CD4-positive, alpha-beta T cell treated with Interleukin-4 for 4 hours (primary cell): ENCODE results near the gene GPR152.

Experiments used
- DNase-seq: peaks from one replicate; pipeline ENCODE4 v3.0.0-alpha.2; 2020

The GPR152 gene

GRCh38 chr11:67452141-67452952 is at the start of gene GPR152:
Gene GPR152, minus strand, starts transcription at chr11:67452729. Its CDS starts 5 bp downstream, at chr11:67452724.
- DNase-seq: no peak

GRCh38 chr11:67501854-67502253 is 49.3 kb upstream of the GPR152 start:
- no peak for DNase-seq

GRCh38 chr11:67500831-67501715 is 48.5 kb upstream of the GPR152 start:
- no peak for DNase-seq

- DNase-seq: no peak
Measured at GRCh38 chr11:67500484-67500821, 47.9 kb upstream of the GPR152 start.

- DNase-seq: no peak
Measured at GRCh38 chr11:67499808-67500483, 47.4 kb upstream of the GPR152 start.

GRCh38 chr11:67498544-67498972 is 46.0 kb upstream of the GPR152 start:
- DNase-seq: no peak

DNA sequence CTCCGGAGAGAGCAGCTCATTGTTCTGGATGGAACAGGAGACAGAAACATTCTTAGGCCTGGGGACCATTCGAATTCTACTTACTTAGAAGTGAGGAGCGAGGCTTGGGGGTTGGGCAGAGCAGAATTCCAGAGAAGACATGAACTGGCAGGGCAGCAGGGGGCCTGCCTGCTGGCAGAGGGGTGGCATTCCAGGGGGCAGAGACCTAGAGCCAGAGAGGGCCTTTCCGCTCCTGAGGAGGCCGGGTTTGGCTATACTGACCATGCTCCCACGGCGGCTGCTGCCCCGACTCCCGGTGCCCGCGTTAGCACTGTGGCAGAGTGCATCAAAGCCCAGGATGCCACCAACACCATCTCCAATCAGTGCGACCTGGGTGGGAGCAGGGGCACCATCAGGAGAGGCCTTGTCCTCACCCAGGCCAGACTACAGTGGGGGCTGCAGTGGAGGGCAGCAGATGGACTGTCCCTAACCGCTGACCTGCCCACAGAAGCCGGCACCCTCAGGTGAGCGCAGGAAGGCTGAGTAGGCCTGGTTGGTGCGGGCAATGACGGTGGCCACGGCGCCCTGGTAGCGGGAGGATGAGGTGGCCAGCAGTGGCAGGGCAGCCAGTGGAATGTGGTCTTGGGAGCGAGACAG is 45.2 kb upstream of the GPR152 start:
- no peak for DNase-seq

- no peak for DNase-seq
Measured at GRCh38 chr11:67496113-67496512, 43.6 kb upstream of the GPR152 start.

GRCh38 chr11:67495234-67496005 is 42.9 kb upstream of the GPR152 start:
- no peak for DNase-seq

DNA sequence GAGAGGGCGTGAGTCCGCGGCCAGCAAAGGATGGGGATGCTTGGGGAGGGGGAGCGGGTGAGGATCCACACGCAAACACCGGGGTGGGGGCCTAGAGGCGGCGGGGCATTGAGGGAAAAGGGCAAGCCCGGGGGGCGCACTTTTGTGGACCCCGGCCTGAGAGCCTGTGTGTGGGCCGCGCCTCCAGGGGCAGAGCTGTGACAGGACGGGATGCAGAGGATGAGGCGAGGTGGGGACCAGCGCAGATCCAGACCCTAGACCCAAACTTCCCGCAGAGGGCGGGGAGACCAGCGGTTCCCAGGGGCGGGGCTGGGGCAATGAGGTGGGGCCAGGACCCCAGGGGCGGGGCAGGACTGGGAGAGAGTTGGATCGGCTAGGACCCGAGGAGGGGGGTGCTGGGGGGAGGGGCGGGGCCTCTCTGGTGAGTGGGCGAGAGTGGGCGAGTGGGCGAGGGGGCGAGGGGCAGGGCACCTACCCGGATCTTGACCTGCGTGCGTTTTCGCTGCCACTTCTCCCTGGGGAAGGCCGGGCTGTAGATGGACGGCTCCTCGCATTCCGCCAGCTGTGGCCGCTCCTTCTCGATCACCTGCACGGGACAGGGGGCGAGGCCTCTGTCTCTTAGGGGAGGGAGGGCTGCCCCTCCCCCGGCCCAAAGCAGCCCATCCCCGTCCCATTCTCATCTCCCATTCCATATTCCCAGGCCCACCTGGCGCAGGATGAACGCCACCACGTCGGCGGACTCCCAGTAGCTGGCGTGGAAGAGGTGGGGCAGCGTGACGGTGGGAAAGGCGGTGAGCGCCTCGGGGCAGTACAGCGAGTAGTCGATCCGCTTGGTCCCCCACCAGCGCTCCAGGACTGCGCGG is 42.1 kb upstream of the GPR152 start:
- no peak for DNase-seq

DNA sequence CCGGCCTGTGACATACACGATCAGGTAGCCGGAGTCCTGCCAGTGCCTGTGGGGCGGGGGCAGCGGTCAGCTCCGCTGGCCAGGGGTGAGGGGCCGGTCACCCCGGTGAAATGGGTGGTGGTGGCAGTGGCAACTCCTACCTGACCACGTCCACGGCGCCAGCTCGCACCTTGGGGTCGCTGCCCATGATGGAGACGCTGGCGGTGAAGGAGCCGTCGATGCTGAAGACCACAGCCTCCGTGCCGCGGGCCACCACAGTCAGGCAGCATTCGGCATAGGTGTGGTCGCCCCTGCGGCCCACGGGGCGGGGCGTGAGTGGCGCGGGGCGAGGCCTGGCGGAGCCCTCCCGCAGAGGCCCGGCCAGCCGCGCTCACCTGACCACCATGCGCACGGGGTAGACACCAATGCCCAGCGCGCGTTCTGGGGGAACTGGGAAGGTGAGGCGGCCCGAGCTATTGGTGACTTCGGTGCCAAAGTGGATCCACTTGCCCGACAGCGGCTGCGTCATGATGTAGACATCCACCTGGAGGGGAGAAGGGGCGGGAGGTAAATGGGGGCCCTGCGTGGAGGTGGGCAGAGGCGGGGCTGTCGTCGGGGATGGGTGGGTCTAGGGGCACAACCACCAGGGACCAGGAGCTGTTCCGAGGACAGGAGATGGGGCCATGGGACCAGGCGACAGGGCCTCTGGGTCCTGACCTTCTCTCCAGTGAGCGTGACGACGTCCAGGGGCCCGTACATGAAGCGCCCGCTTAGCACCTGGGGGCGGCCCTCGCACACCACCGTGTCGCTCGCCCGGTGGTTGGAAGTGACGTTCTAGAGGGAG is 41.2 kb upstream of the GPR152 start:
- no peak for DNase-seq

- DNase-seq: no peak
Measured at GRCh38 chr11:67492801-67493547, 40.4 kb upstream of the GPR152 start.

DNA sequence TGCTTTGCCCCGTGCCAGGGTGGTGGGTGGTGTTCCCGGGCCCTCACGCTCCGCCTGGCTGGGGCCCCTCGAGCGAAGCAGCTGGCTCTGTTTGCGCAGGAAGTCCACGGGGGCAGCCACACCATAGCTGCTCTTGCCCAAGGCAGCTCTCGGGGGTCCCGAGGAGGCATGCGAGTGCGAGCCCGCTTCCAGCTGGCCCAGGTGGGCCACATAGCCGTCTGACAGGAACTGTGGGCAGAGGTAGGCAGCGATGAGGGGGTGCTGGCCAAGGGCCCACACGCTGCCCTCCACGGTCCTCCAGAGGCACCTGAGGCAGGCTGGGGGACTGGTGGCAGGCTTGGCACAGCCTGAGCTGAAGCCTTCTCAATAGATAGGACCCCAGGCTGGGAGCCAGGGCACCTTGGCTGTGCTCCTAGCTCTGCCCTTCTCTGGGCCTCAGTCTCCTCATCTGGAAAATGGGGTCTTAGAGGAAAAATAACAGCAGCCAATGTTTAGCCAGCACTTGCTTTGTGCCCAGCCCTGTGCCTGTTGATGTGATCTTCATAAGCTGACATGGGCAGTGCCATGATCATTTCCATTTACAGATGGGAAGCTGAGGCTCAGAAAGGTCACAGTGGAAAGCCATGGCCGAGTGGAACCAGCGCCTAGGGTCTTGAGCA is 39.7 kb upstream of the GPR152 start:
- no peak for DNase-seq

GRCh38 chr11:67491276-67492068 is 38.9 kb upstream of the GPR152 start:
- DNase-seq: no peak

DNA sequence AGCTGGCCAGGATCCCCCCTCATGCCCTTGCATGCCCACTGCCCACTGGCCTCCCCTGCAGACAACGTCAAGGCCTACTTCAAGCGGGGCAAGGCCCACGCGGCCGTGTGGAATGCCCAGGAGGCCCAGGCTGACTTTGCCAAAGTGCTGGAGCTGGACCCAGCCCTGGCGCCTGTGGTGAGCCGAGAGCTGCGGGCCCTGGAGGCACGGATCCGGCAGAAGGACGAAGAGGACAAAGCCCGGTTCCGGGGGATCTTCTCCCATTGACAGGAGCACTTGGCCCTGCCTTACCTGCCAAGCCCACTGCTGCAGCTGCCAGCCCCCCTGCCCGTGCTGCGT is 38.2 kb upstream of the GPR152 start:
- DNase-seq: no peak

DNA sequence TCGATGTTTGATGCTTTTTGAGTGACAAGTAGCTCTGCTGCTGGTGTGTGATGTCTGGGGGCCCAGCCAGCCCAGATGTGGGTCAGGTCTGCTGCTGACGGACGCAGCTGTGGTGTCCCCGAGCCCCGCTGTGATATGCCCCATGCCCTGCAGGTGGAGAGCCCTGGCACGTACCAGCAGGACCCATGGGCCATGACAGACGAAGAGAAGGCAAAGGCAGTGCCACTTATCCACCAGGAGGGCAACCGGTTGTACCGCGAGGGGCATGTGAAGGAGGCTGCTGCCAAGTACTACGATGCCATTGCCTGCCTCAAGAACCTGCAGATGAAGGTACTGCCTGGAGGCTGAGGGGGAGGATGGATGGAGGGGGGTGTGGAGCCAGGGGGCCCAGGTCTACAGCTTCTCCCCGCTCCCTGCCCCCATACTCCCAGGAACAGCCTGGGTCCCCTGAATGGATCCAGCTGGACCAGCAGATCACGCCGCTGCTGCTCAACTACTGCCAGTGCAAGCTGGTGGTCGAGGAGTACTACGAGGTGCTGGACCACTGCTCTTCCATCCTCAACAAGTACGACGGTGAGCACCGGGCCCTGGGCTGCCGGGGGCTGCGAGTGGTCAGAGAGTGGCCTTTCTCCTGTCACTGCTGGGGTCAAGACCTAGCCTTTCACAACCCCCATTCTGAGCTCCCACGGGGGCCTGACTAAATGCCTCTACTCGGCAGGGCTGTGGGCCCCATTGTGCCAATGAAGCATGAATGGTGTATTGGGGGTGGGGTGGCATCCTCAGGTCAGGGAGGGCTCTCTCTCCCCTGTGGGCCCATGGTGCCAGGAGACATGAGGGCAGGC is 37.6 kb upstream of the GPR152 start:
- no peak for DNase-seq

DNA sequence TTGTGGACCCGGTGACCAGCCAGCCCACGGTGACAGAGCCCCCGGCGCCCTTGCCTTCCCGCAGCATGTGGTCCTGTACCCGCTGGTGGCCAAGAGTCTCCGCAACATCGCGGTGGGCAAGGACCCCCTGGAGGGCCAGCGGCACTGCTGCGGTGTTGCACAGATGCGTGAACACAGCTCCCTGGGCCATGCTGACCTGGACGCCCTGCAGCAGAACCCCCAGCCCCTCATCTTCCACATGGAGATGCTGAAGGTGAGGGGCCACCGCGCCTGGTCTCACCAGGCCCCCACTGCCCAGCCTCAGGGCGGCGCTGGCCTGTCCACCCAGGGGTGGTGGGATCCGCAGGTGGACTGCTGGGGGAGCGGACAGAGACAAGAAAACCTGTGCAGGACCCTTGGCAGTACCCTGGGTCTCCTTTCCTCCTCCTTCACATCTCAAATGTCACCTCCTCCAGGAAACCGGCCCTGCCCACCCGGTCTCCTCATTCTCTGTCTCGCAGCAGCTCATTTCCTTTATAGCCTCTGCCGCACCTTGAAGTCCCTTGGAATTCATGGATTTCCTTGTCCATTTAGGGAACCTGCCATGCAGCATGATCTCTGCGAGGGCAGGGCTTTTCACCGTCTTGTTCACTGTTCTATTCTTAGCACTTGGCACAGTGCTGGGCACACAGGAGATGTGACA is 36.8 kb upstream of the GPR152 start:
- no peak for DNase-seq
